H1 (cell line): ENCODE results near the gene UGT1A6. TPM values are rescaled to one million over a fixed set of nuclear protein-coding genes. Genes with fewer than 3 reads are reported as not detected.
A peak's percentile ranks its signal among the peaks of the same experiment; 100 is the strongest.

Source experiments
- CTCF ChIA-PET: fragments of 300-600 bp; sonication (Branson Sonifier 250); formaldehyde crosslinking; loops from one replicate; lab custom pipeline; 2021; ENCODE audit not compliant: partially characterized antibody; lab: Charles Lee
- POLR2A ChIA-PET: fragments of 300-600 bp; sonication (Branson Sonifier 250); formaldehyde crosslinking; loops from one replicate; lab custom pipeline; 2021; ENCODE audit warnings: inconsistent platforms; ENCODE audit not compliant: partially characterized antibody; lab: Charles Lee
- DNase-seq, 2 experiments: peaks; one replicate each; pipeline versions ENCODE4 v3.0.0 to v3.0.0-alpha.2; 2010 to 2022; ENCODE audit warnings: low spot score in 2 of 2, low read depth in 1 of 2, mixed read lengths in 1 of 2
- FAIRE-seq: peaks from 2 replicates; lab custom pipeline; 2011; peaks lifted over from hg19 to GRCh38; lab: Jason Lieb, UNC
- H2AFZ ChIP-seq: 2 replicates; pipeline ENCODE4 v1.8.1; 2012; ENCODE audit warnings: low read length, inconsistent platforms
- H2AK5ac ChIP-seq: 2 replicates; pipeline ENCODE4 v1.6.1; 2013; ENCODE audit warnings: low read depth, low read length
- H2BK120ac ChIP-seq: replicated peaks from 2 replicates; pipeline ENCODE3; 2013; ENCODE audit warnings: low read depth, low read length, inconsistent platforms
- H2BK12ac ChIP-seq: 2 replicates; pipeline ENCODE4 v1.6.1; 2013; ENCODE audit warnings: low read depth, low read length
- H2BK15ac ChIP-seq: 2 replicates; pipeline ENCODE4 v1.6.1; 2013; ENCODE audit warnings: low read length
- H2BK20ac ChIP-seq: 2 replicates; pipeline ENCODE4 v1.6.1; 2013; ENCODE audit warnings: low read length
- H2BK5ac ChIP-seq: 2 replicates; pipeline ENCODE4 v1.6.1; 2013; ENCODE audit warnings: low read depth, low read length
- H3K14ac ChIP-seq: 2 replicates; pipeline ENCODE4 v1.6.1; 2013; ENCODE audit warnings: inconsistent platforms; ENCODE audit not compliant: insufficient read length
- H3K18ac ChIP-seq: 2 replicates; pipeline ENCODE4 v1.6.1; 2013; ENCODE audit warnings: low read length; ENCODE audit errors: extremely low read depth
- H3K23ac ChIP-seq: 2 replicates; pipeline ENCODE4 v1.6.1; 2013; ENCODE audit warnings: inconsistent platforms; ENCODE audit not compliant: insufficient read length
- H3K23me2 ChIP-seq: 2 replicates; pipeline ENCODE4 v1.6.1; 2013; ENCODE audit warnings: low read depth, low read length
- H3K27ac ChIP-seq: 2 replicates; pipeline ENCODE4 v1.6.1; 2011; ENCODE audit warnings: low read depth, low read length, inconsistent platforms
- H3K27me3 ChIP-seq, 4 experiments: replicated peaks in 1 of 4; 1 replicate in 1 of 4; 2 replicates in 3 of 4; pipeline versions ENCODE4 v1.6.1 to v1.8.1; 2011 to 2013; ENCODE audit warnings: low read length in 3 of 4, mild to moderate bottlenecking in 3 of 4, inconsistent platforms in 2 of 4, mixed read lengths in 2 of 4, moderate library complexity in 1 of 4; ENCODE audit not compliant: control insufficient read depth in 3 of 4, insufficient read depth in 3 of 4; ENCODE audit errors: extremely low read depth in 1 of 4
- H3K36me3 ChIP-seq, 4 experiments: 2 replicates each; pipeline versions ENCODE4 v1.6.1 to v1.8.1; 2011 to 2013; ENCODE audit warnings: mild to moderate bottlenecking in 4 of 4, low read length in 3 of 4, moderate library complexity in 2 of 4, control low read depth in 1 of 4, inconsistent platforms in 1 of 4; ENCODE audit not compliant: insufficient read depth in 4 of 4, control insufficient read depth in 2 of 4
- H3K4ac ChIP-seq: replicated peaks from 2 replicates; pipeline ENCODE3; 2013; ENCODE audit warnings: low read length, low read depth, mixed read lengths, inconsistent platforms; ENCODE audit not compliant: insufficient read length
- H3K4me1 ChIP-seq, 4 experiments: replicated peaks in 1 of 4; 1 replicate in 1 of 4; 2 replicates in 3 of 4; pipeline versions ENCODE4 v1.6.1 to v1.8.1; 2011 to 2013; ENCODE audit warnings: low read length in 3 of 4, inconsistent platforms in 2 of 4, mixed read lengths in 1 of 4; ENCODE audit not compliant: insufficient read depth in 4 of 4, control insufficient read depth in 3 of 4
- H3K4me2 ChIP-seq, 2 experiments: 2 replicates each; pipeline versions ENCODE4 v1.6.1 to v1.8.1; 2011 to 2013; ENCODE audit warnings: low read depth in 2 of 2, low read length in 2 of 2, control low read depth in 1 of 2, inconsistent platforms in 1 of 2, mild to moderate bottlenecking in 1 of 2; ENCODE audit not compliant: insufficient read depth in 1 of 2
- H3K4me3 ChIP-seq, 4 experiments: fragments of 200-600, 300-600 bp in 1 of 4; sonication (generic), shearing (Covaris generic), sonication (Bioruptor Twin) in 1 of 4; 2 replicates each; pipeline versions ENCODE4 v1.5.1 to v1.8.1; 2011 to 2016; ENCODE audit warnings: low read length in 4 of 4, low read depth in 3 of 4, control low read depth in 2 of 4, inconsistent platforms in 2 of 4, mild to moderate bottlenecking in 2 of 4, mixed read lengths in 1 of 4, moderate library complexity in 1 of 4; ENCODE audit not compliant: insufficient read depth in 2 of 4; ENCODE audit errors: extremely low read depth in 1 of 4
- H3K56ac ChIP-seq: replicated peaks from 2 replicates; pipeline ENCODE3; 2013; ENCODE audit warnings: low read depth, mild to moderate bottlenecking, mixed read lengths, low read length, inconsistent platforms; ENCODE audit not compliant: insufficient read length
- H3K79me1 ChIP-seq: 2 replicates; pipeline ENCODE4 v1.6.1; 2013; ENCODE audit warnings: low read depth, low read length, control low read depth
- H3K79me2 ChIP-seq, 2 experiments: 2 replicates each; pipeline versions ENCODE4 v1.6.1 to v1.8.1; 2012 to 2013; ENCODE audit warnings: low read length in 2 of 2, mild to moderate bottlenecking in 2 of 2, inconsistent platforms in 1 of 2; ENCODE audit not compliant: insufficient read depth in 2 of 2, control insufficient read depth in 1 of 2
- H3K9ac ChIP-seq, 4 experiments: replicated peaks in 1 of 4; 1 replicate in 1 of 4; 2 replicates in 3 of 4; pipeline versions ENCODE4 v1.6.1 to v1.8.1; 2011 to 2013; ENCODE audit warnings: low read depth in 3 of 4, low read length in 3 of 4, control low read depth in 2 of 4, mild to moderate bottlenecking in 2 of 4, moderate library complexity in 2 of 4, inconsistent platforms in 1 of 4; ENCODE audit errors: extremely low read depth in 1 of 4
- H3K9me3 ChIP-seq, 2 experiments: 2 replicates each; pipeline versions ENCODE4 v1.6.1 to v1.8.1; 2012 to 2013; ENCODE audit warnings: mild to moderate bottlenecking in 2 of 2, moderate library complexity in 2 of 2, control low read depth in 1 of 2, inconsistent platforms in 1 of 2, low read depth in 1 of 2, low read length in 1 of 2, mixed read lengths in 1 of 2; ENCODE audit not compliant: insufficient read depth in 2 of 2
- H4K20me1 ChIP-seq, 2 experiments: replicated peaks in 1 of 2; 2 replicates each; pipeline versions ENCODE3 to v1.8.1; 2011 to 2013; ENCODE audit warnings: inconsistent platforms in 2 of 2, low read length in 2 of 2, mild to moderate bottlenecking in 1 of 2; ENCODE audit not compliant: insufficient read depth in 2 of 2, control insufficient read depth in 1 of 2
- H4K5ac ChIP-seq: 2 replicates; pipeline ENCODE4 v1.6.1; 2013; ENCODE audit warnings: low read length, low read depth, mixed read lengths, inconsistent platforms; ENCODE audit not compliant: insufficient read length
- H4K8ac ChIP-seq: 2 replicates; pipeline ENCODE4 v1.8.0; 2013; ENCODE audit warnings: mild to moderate bottlenecking, moderate library complexity, low read length, inconsistent platforms; ENCODE audit not compliant: insufficient read depth; ENCODE audit errors: extremely low read depth
- H4K91ac ChIP-seq: replicated peaks from 2 replicates; pipeline ENCODE3; 2013; ENCODE audit warnings: low read length, mixed read lengths, inconsistent platforms; ENCODE audit not compliant: insufficient read length
- EP300 ChIP-seq, 2 experiments: IDR thresholded peaks; 1 replicate in 1 of 2; 2 replicates in 1 of 2; pipeline ENCODE4 v1.6.1; 2011 to 2012; ENCODE audit warnings: low read depth in 2 of 2, low read length in 2 of 2, mild to moderate bottlenecking in 2 of 2, borderline replicate concordance in 1 of 2, inconsistent platforms in 1 of 2, moderate library complexity in 1 of 2
- FOSL1 ChIP-seq: IDR thresholded peaks from 2 replicates; pipeline ENCODE4 v1.6.1; 2011; ENCODE audit warnings: mild to moderate bottlenecking, low read depth, low read length, moderate library complexity; ENCODE audit not compliant: insufficient read depth
- HDAC2 ChIP-seq, 2 experiments: fragments of 300-600 bp in 1 of 2; sonication (generic) in 1 of 2; IDR thresholded peaks; 2 replicates each; pipeline ENCODE4 v1.6.1; 2011 to 2012; ENCODE audit warnings: low read depth in 2 of 2, low read length in 2 of 2, mild to moderate bottlenecking in 2 of 2, moderate library complexity in 2 of 2, borderline replicate concordance in 1 of 2, inconsistent platforms in 1 of 2
- JUN ChIP-seq: IDR thresholded peaks from 2 replicates; pipeline ENCODE4 v1.6.1; 2011; ENCODE audit warnings: low read depth, mild to moderate bottlenecking, improper control_type of control experiment, low read length
- RAD21 ChIP-seq, 2 experiments: IDR thresholded peaks in 1 of 2; conservative IDR thresholded peaks in 1 of 2; 2 replicates each; pipeline ENCODE4 v1.6.1; 2011; ENCODE audit warnings: low read depth in 2 of 2, low read length in 2 of 2, improper control_type of control experiment in 1 of 2, inconsistent platforms in 1 of 2, mild to moderate bottlenecking in 1 of 2, moderate library complexity in 1 of 2
- RNF2 ChIP-seq: fragments of 200-900, 300-1000 bp; sonication (generic); IDR thresholded peaks from 2 replicates; pipeline ENCODE4 v1.7.1; 2016; ENCODE audit warnings: borderline replicate concordance, low read depth, mild to moderate bottlenecking, antibody characterized with exemption, low read length; ENCODE audit not compliant: poor library complexity, severe bottlenecking; ENCODE audit errors: missing control alignments
- SP1 ChIP-seq: IDR thresholded peaks from 2 replicates; pipeline ENCODE4 v1.6.1; 2011; ENCODE audit warnings: low read depth, low read length
- SP4 ChIP-seq: IDR thresholded peaks from 2 replicates; pipeline ENCODE4 v1.6.1; 2012; ENCODE audit warnings: low read length, inconsistent platforms
- ZNF274 ChIP-seq: IDR thresholded peaks from 2 replicates; pipeline ENCODE4 v1.7.0; 2012; ENCODE audit warnings: low read length, borderline replicate concordance; ENCODE audit errors: extremely low read depth
- WGBS, 2 experiments: shearing (Covaris generic) in 1 of 2; methylation state at CpG; one replicate each; pipeline versions ENCODE4 v1.1.6 to v1.1.7; 2013 to 2015; ENCODE audit warnings: low lambda C conversion rate in 2 of 2, mixed read lengths in 2 of 2, inconsistent platforms in 1 of 2, low coverage in 1 of 2, missing lambda C conversion rate in 1 of 2; ENCODE audit not compliant: insufficient replicate concordance in 2 of 2, insufficient coverage in 1 of 2, insufficient read length in 1 of 2; ENCODE audit errors: extremely low coverage in 1 of 2, missing lambda C conversion rate in 1 of 2; 5-methylcytosine and 5-hydroxymethylcytosine counted together
- polyA plus RNA-seq, 7 experiments: library from polyadenylated mRNA; depleted of rRNA in 3 of 7; stranded (reverse) in 5 of 7; unstranded in 2 of 7; fragments of >200 nt in 5 of 7; fragments of 200-250 nt in 2 of 7; gene quantifications; 1 replicate in 5 of 7; 2 replicates in 1 of 7; 4 replicates in 1 of 7; pipeline versions ENCODE4 v1.2.1 to v1.2.3, GENCODE V29; 2011 to 2013; ENCODE audit warnings: missing spikeins in 2 of 7, mixed read lengths in 2 of 7
- total RNA-seq: library from RNA; stranded (reverse); fragmentation: NEBNext Ultra II Directional; extraction: Animal tissue kit (Norgen Biotek cat#: 25700); gene quantifications from 2 replicates; pipeline ENCODE4 v1.2.1, GENCODE V29; 2021

The UGT1A6 gene
- total and polyA plus RNA-seq, 2 of the 8 experiments (the other 6 are each of a cell fraction or from before 2014, with no cell fraction given): not detected

DNA sequence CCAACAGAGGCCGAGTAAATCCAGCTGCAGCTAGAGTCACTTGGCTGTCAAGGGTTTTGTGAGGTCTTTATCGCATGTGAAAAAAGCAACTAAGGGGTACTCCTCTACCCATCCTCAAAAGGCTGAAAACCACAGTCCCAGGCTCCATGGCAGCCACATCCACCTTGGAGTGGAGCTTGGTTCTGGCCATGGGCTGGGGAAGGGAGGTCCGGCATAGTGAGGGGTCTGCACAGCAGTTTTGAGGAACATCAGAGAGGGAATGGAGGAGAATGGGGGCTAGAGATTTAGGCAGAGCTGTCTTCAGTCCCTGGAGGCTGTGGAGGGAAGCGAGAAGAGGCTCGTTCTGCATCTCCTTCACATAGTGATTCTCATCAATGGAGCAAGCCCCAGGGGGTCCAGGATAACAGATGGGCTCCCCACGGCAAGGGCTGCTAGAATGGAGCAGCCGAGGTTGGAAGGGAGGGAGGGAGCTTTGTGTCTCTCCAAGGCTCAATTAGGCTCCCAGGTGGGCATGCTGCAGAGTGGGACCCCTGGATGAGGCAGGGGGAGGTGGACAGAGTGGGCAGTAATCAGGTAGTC lies 106.5 kb downstream of the UGT1A6 start:
- H3K36me3 ChIP-seq: no peaks in the 10 kb centered on the region
- no peak overlapping the region for H3K23ac ChIP-seq
- no peak overlapping the region for H2AK5ac ChIP-seq
- no peak for TF ChIP-seq FOSL1
- no peak for TF ChIP-seq SP4
- no peak for TF ChIP-seq HDAC2 (IDR thresholded peaks at IDR 0.05; ENCODE audit: borderline replicate concordance in 1 of 2, low read depth in 2 of 2, low read length in 2 of 2)
- no peak for TF ChIP-seq RAD21 (IDR thresholded peaks at IDR 0.05 in 1 of 2, conservative IDR thresholded peaks at IDR 0.05 in 1 of 2; ENCODE audit: low read depth in 2 of 2, low read length in 2 of 2)
- TF ChIP-seq ZNF274: no peak
- TF ChIP-seq JUN: no peak
- TF ChIP-seq RNF2: no peak
- TF ChIP-seq EP300 (IDR thresholded peaks at IDR 0.05; ENCODE audit: borderline replicate concordance in 1 of 2, low read depth in 2 of 2, low read length in 2 of 2): no peak
- TF ChIP-seq SP1: no peak
- TF ChIP-seq, all 59 proteins: peak for 0
- 73% methylated on average over 7 of the region's 7 CpGs; no CpG with 5 or more reads in 1 of the 2 experiments for WGBS, 2 experiments
- H4K5ac ChIP-seq: no peak overlapping the region
- H4K20me1 ChIP-seq: no peaks in the 10 kb centered on the region
- H3K4me3 ChIP-seq: no peak overlapping the region
- H3K27me3 ChIP-seq: no peaks in the 10 kb centered on the region
- H2BK15ac ChIP-seq: no peak overlapping the region
- DNase-seq (peak in 1 of 2 experiments; percentile 39), FAIRE-seq (no peak)
- H2BK20ac ChIP-seq: no peak overlapping the region
- ChIA-PET POLR2A (no interaction called here), CTCF (no interaction called here)
- no peaks in the 10 kb centered on the region for H3K23me2 ChIP-seq
- peaks cover 0 to 4% of the 10 kb centered on the region in 2 experiments; a peak in 3 of 4 replicates for H3K9me3 ChIP-seq
- H2BK120ac ChIP-seq: no peak overlapping the region
- H3K56ac ChIP-seq: no peak overlapping the region
- no peak overlapping the region for H4K91ac ChIP-seq
- no peak overlapping the region; the same call in 1 of the 2 replicates for H3K18ac ChIP-seq
- no peaks in the 10 kb centered on the region for H3K79me2 ChIP-seq
- no peak overlapping the region for H2BK12ac ChIP-seq
- no peak overlapping the region for H2BK5ac ChIP-seq
- H4K8ac ChIP-seq: no peak overlapping the region
- H3K4me1 ChIP-seq: no peaks in the 10 kb centered on the region
- H3K14ac ChIP-seq: no peak overlapping the region
- no peak overlapping the region for H2AFZ ChIP-seq
- no peaks in the 10 kb centered on the region for H3K79me1 ChIP-seq
- no peak overlapping the region for H3K4me2 ChIP-seq
- no peak overlapping the region for H3K27ac ChIP-seq
- no peak overlapping the region for H3K4ac ChIP-seq
- no peak overlapping the region for H3K9ac ChIP-seq
